Heart left ventricle (tissue), 13 donors: Measurements from ENCODE around the gene SBK2.

Experiments
- POLR2A ChIP-seq, 2 donors: fragments of 450-650 bp; IDR thresholded peaks; one replicate each; pipeline ENCODE4 v1.6.1; 2017; ENCODE audit warnings: antibody characterized with exemption in 2 of 2, mild to moderate bottlenecking in 2 of 2, moderate library complexity in 2 of 2
- TF ChIP-seq, protein P1 (sequence below), 12 donors: fragments of 200-600 bp; sonication (generic) in 4 of 12; IDR thresholded peaks; one replicate each; pipeline versions ENCODE4 v1.5.0 to v1.8.0; 2018 to 2022; ENCODE audit warnings: antibody characterized with exemption in 12 of 12, mild to moderate bottlenecking in 5 of 12
- donor health status: ischemic (EF 13 %, LVEDD 7.1; RV severe dilation, severe dysfunction).
- donor health status: DM: no; HTN: yes; CAD: no.
- donor health status: DM: no; HTN: no; CAD: no.
- donor health status: ischemic (EF 25% LVEDD 6.9; RV normal size, moderate dysfunction).
- donor health status: ischemic (EF 25% LVEDD 5.7; RV mildly dilated, moderate dysfunction).
- donor health status: ischemic (EF 35%, LVEDD 5.7; RV mildly dilated, moderate dysfunction).
- donor health status: nonischemic (EF 11% LVEDD 7.7; RV severe dilation, severe dysfunction).
- donor health status: DM: yes; HTN: yes; CAD: no.
- donor health status: PGD.
- donor health status: ischemic (EF 29% LVEDD 5.4; RV normal size, mild dysfunction).
- donor health status: nonischemic (EF 23%, LVEDD 6.1; RV moderate dilation, normal function).

DNA sequence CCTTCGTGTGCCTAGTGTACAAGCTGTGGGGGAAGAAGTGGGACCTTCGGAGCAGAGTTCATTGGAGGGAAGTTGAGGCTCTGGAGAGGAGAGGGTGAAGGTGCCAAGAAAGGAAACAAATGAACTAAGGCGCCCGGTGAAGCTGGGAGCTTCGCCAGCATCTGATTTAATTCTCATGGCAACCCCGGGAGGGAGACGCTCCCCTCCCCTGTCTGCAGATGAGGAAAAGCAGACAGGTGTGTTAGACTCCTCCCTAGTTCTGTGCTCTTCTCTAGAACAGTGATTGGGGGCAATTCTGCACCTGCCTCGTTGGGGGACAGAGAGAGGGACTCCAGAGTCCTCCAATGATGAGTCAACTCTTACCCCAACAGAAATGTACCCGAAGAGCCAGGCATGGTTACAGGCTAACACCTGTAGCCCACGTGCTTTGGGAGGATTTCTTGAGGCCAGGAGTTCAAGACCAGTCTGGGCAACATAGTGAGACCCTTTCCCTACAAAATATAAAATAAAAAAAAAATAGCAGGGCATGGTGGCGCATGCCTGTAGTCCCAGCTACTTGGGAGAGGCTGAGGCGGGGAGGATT is 44.5 kb downstream of the SBK2 start:
- TF ChIP-seq, protein P1, sequence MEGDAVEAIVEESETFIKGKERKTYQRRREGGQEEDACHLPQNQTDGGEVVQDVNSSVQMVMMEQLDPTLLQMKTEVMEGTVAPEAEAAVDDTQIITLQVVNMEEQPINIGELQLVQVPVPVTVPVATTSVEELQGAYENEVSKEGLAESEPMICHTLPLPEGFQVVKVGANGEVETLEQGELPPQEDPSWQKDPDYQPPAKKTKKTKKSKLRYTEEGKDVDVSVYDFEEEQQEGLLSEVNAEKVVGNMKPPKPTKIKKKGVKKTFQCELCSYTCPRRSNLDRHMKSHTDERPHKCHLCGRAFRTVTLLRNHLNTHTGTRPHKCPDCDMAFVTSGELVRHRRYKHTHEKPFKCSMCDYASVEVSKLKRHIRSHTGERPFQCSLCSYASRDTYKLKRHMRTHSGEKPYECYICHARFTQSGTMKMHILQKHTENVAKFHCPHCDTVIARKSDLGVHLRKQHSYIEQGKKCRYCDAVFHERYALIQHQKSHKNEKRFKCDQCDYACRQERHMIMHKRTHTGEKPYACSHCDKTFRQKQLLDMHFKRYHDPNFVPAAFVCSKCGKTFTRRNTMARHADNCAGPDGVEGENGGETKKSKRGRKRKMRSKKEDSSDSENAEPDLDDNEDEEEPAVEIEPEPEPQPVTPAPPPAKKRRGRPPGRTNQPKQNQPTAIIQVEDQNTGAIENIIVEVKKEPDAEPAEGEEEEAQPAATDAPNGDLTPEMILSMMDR (IDR thresholded peaks at IDR 0.05): no peak
- TF ChIP-seq POLR2A (IDR thresholded peaks at IDR 0.05): no peak
